ENCODE results near the gene PIK3C3. TPM values are rescaled to one million over a fixed set of nuclear protein-coding genes. Genes with fewer than 3 reads are reported as not detected.

Gene PIK3C3
- total RNA-seq, 2 donors from 2014 or later = 51.2 to 72.1 TPM

GRCh38 chr18:41965634-41966255 lies 10.7 kb downstream of the PIK3C3 start:
- Histone ChIP-seq H3K4me1 (ENCODE audit: control insufficient read depth in 1 of 2, low read depth in 2 of 2) (peaks cover 2 to 4% of the 10 kb centered on the region in 2 donors), H3K27ac (no peak overlapping the region), H3K4me3 (no peak overlapping the region), H3K9me3 (no peaks in the 10 kb centered on the region), H3K27me3 (replicated peaks; ENCODE audit: insufficient read depth) (no peaks in the 10 kb centered on the region), H3K36me3 (peaks cover 13% of the 10 kb centered on the region)
- TF ChIP-seq, protein P1, sequence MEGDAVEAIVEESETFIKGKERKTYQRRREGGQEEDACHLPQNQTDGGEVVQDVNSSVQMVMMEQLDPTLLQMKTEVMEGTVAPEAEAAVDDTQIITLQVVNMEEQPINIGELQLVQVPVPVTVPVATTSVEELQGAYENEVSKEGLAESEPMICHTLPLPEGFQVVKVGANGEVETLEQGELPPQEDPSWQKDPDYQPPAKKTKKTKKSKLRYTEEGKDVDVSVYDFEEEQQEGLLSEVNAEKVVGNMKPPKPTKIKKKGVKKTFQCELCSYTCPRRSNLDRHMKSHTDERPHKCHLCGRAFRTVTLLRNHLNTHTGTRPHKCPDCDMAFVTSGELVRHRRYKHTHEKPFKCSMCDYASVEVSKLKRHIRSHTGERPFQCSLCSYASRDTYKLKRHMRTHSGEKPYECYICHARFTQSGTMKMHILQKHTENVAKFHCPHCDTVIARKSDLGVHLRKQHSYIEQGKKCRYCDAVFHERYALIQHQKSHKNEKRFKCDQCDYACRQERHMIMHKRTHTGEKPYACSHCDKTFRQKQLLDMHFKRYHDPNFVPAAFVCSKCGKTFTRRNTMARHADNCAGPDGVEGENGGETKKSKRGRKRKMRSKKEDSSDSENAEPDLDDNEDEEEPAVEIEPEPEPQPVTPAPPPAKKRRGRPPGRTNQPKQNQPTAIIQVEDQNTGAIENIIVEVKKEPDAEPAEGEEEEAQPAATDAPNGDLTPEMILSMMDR (IDR thresholded peaks at IDR 0.05) = no peak
- no peak for DNase-seq (ENCODE audit: low spot score)
- ATAC-seq (ENCODE audit: insufficient number of reproducible peaks, low FRiP score, low read depth) = no peak

DNA sequence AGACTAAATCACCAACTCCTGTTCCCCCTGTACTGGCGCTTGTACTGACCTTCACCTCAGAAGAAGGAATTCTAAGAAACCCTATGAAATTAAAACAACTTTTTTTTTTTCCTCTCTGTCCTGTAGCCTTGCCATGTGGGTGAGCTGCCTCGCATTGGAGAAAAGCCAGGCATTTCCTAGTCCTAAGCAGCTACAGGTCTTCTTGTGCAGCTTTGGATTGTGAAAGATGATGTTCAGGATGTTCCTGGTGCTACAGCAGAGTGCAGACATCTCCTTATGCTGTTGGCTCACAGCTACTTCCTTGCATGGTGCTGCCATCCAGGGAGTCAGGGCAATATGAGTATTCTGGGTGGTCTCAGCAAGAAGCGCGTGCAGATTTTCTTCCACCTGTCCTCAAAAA lies 11.9 kb downstream of the PIK3C3 start:
- no peak for ATAC-seq (ENCODE audit: insufficient number of reproducible peaks, low FRiP score, low read depth)
- Histone ChIP-seq H3K27me3 (replicated peaks; ENCODE audit: insufficient read depth) (no peaks in the 10 kb centered on the region), H3K27ac (no peak overlapping the region), H3K9me3 (no peaks in the 10 kb centered on the region), H3K36me3 (peaks cover 18% of the 10 kb centered on the region), H3K4me3 (no peak overlapping the region), H3K4me1 (ENCODE audit: control insufficient read depth in 1 of 2, low read depth in 2 of 2) (peaks cover 2 to 4% of the 10 kb centered on the region in 2 donors)
- no peak for DNase-seq (ENCODE audit: low spot score)
- TF ChIP-seq, protein P1 (IDR thresholded peaks at IDR 0.05) = no peak

DNA sequence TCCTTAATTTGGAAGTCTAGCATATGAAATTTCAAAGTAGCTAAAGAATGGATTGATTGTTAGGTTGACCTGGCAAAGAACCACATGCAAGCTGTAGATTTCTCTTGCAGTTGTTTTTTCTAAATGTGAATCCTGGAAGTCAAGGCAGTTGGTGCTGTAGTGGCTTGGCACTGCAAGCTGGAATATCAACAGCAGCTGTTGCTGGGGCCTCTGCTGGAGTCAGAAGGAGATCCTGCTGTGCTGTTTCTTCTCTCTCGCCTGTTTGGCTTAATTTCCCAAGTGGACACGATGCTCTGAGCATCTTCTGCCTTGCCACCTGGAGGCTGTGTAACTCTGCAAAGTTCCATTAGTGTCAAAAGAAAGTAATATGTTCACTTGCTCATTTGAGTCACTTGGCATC lies 12.6 kb downstream of the PIK3C3 start:
- H3K27ac ChIP-seq = no peak overlapping the region
- no peak for DNase-seq (ENCODE audit: low spot score)
- H3K36me3 ChIP-seq = peaks cover 18% of the 10 kb centered on the region
- no peak overlapping the region for H3K4me3 ChIP-seq
- H3K4me1 ChIP-seq (ENCODE audit: control insufficient read depth in 1 of 2, low read depth in 2 of 2) = peaks cover 2 to 4% of the 10 kb centered on the region in 2 donors
- ATAC-seq (ENCODE audit: insufficient number of reproducible peaks, low FRiP score, low read depth) = no peak
- H3K27me3 ChIP-seq (replicated peaks; ENCODE audit: insufficient read depth) = no peaks in the 10 kb centered on the region
- H3K9me3 ChIP-seq = no peaks in the 10 kb centered on the region
- TF ChIP-seq, protein P1 (IDR thresholded peaks at IDR 0.05) = no peak

DNA sequence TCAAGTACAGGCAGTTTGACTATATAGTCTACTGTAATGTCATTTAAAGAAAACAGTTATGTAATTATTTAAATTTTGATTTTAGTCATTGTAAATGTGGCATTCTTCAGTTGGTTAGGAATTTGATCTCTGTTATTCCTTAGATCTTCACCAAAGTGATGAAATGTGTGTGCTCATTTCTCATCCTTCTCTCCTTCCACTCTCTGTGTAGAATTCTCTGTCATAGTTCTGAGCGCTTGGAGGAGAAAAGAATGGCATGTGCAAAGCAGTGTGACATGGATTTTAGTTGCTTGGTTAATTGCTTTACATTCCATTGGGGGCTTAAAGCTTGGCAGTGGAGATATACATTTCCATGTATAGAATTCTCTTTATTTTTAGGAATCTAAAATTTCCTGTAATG lies 14.8 kb downstream of the PIK3C3 start:
- H3K4me3 ChIP-seq = no peak overlapping the region

DNA sequence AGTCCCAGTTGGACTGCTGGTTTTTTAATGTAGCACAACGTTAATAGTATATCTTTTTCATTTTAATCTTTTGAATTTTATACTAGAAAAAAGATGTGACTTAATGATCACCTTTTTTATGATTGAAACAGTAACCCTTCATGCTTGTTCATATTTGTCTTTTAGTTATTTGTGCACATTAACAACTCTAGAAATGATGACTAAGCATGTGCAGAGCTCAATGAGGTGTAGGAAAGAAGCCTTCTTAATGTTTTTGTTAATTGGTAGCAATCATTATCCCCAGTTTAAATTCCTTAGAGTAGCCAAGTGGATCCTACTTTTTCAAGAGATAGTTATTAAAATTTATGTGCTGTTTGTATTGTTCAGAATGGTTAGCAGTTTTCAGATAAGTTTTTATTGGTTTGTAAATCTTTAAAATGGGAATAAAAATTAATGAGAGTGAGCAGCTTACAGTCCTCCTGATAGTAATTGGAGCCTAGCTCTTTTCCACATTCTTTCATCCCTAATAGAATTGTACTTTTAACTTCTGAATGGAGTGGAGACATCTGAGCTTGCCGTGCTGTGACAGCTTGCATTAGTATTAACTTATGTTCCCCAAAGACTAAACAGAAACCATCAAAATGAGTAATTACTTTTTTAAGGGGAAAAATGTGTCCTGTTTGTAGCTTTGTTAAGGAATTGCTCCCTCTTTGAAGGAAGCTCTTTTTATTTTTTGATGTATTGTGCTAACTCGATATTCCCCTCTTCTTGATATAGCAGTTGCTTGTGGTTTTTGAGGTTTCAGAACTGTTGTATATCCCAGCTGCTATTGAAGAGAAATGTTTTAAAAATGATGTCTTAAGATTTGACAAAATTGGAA lies 17.3 kb downstream of the PIK3C3 start:
- peaks cover 2 to 4% of the 10 kb centered on the region in 2 donors for H3K4me1 ChIP-seq (ENCODE audit: control insufficient read depth in 1 of 2, low read depth in 2 of 2)
- TF ChIP-seq, protein P1 (IDR thresholded peaks at IDR 0.05) = no peak
- ATAC-seq (ENCODE audit: insufficient number of reproducible peaks, low FRiP score, low read depth) = no peak
- H3K27ac ChIP-seq = no peak overlapping the region
- no peaks in the 10 kb centered on the region for H3K27me3 ChIP-seq (replicated peaks; ENCODE audit: insufficient read depth)
- peaks cover 18% of the 10 kb centered on the region for H3K36me3 ChIP-seq
- no peak overlapping the region for H3K4me3 ChIP-seq
- no peak for DNase-seq (ENCODE audit: low spot score)
- no peaks in the 10 kb centered on the region for H3K9me3 ChIP-seq

More for the DNA sequence above, 14.8 kb downstream of the PIK3C3 start:
- DNase-seq (ENCODE audit: low spot score) = no peak
- TF ChIP-seq, protein P1 (IDR thresholded peaks at IDR 0.05) = no peak
- H3K36me3 ChIP-seq = peaks cover 18% of the 10 kb centered on the region
- no peak overlapping the region for H3K27ac ChIP-seq
- H3K4me1 ChIP-seq (ENCODE audit: control insufficient read depth in 1 of 2, low read depth in 2 of 2) = peaks cover 2 to 4% of the 10 kb centered on the region in 2 donors
- no peaks in the 10 kb centered on the region for H3K27me3 ChIP-seq (replicated peaks; ENCODE audit: insufficient read depth)
- no peak for ATAC-seq (ENCODE audit: insufficient number of reproducible peaks, low FRiP score, low read depth)
- H3K9me3 ChIP-seq = no peaks in the 10 kb centered on the region
